Cardiac muscle cell (in vitro differentiated cells and primary cell): ENCODE measurements around the gene ALAS1. TPM values are rescaled to one million over a fixed set of nuclear protein-coding genes. Genes with fewer than 3 reads are reported as not detected.
"Not testable (repeated sequence)": the region's sequence is repeated elsewhere in the genome, so short reads cannot be mapped to it uniquely, and the experiment has no call there.

ENCODE experiments used
- DNase-seq, 2 donors: peaks; one replicate each; pipeline versions ENCODE4 v3.0.0 to v3.0.0-alpha.2; 2010 to 2017; ENCODE audit warnings: low read depth in 1 of 2, low spot score in 1 of 2
- H3K27ac ChIP-seq: fragments of 200-600 bp; sonication (generic); 2 replicates; pipeline ENCODE4 v1.5.1; 2016
- H3K27me3 ChIP-seq: fragments of 200-600 bp; sonication (generic); 2 replicates; pipeline ENCODE4 v1.6.0; 2016; ENCODE audit warnings: control low read depth
- H3K36me3 ChIP-seq: fragments of 200-600 bp; sonication (generic); 2 replicates; pipeline ENCODE4 v1.5.1; 2016; ENCODE audit warnings: control low read depth
- H3K4me1 ChIP-seq: fragments of 200-600 bp; sonication (generic); 2 replicates; pipeline ENCODE4 v1.8.1; 2017; ENCODE audit warnings: low read depth, mild to moderate bottlenecking, mixed run types
- H3K4me3 ChIP-seq: fragments of 200-600 bp; sonication (generic); 2 replicates; pipeline ENCODE4 v1.5.1; 2016; ENCODE audit warnings: mild to moderate bottlenecking
- H3K9me3 ChIP-seq: fragments of 200-600 bp; sonication (generic); 2 replicates; pipeline ENCODE4 v1.5.1; 2017; ENCODE audit warnings: low read depth, mild to moderate bottlenecking, control low read depth
- polyA plus RNA-seq: library from polyadenylated mRNA; unstranded; fragments of >200 nt; fragmentation: Nextera tagmentation; extraction: Ambion mirVana; gene quantifications from 2 replicates; pipeline ENCODE4 v1.2.1, GENCODE V29; 2016
- total RNA-seq: library from RNA; depleted of rRNA; stranded (reverse); fragments of >200 nt; gene quantifications from 2 replicates; pipeline ENCODE4 v1.2.3, GENCODE V29; 2016
- TF ChIP-seq, protein P1 (sequence below): IDR thresholded peaks from 2 replicates; pipeline ENCODE4 v1.5.1; 2012; ENCODE audit warnings: low read depth, mild to moderate bottlenecking, low read length

ALAS1 gene
- total RNA-seq, result 68.7 and 80.2 TPM in 2 replicates
- 76.5 and 88.7 TPM in 2 replicates for polyA plus RNA-seq

DNA sequence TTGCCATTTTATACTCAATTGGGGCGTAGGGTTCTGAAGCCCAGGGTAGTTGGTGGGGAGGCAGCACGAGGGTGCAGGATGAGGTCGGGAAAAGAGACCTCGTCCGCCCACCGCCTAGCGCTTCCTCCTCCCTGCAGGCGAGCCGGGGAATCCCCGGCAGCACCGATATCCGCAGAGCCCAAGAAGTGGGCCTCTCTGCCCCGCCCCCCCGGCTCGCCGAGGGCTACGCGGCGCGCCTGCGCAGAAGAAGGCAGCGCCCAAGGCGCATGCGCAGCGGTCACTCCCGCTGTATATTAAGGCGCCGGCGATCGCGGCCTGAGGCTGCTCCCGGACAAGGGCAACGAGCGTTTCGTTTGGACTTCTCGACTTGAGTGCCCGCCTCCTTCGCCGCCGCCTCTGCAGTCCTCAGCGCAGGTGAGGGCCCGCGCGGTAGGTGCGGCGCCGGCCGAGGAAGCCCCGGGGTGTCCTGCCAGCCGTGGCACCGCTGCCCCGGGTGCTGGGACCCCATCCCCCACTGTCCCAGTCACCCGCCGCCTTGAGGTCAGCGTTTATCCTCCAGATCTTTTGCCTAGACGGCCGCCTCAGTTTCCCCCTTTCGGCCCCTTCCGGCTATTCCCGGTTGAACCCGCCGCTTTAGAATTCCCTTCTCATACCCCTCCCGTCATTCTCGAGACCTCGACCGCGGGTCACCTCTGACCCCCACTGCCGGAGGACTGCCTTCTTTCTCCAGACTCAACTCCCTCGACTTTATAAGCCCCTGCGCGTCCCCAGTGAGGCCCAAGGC is at the start of gene ALAS1:
TSS of gene ALAS1 (plus strand) at position 319 of the 784 bp plus-strand sequence. CDS start 1,082 bp downstream, outside the sequence.
- Histone ChIP-seq H3K4me3 (peak within 1 kb of the TSS; percentile 85), H3K27ac (peak within 1 kb of the TSS; percentile 54), H3K9me3 (no peaks in the 10 kb centered on the region), H3K27me3 (no peaks in the 10 kb centered on the region), H3K36me3 (peaks cover 32% of the 10 kb centered on the region), H3K4me1 (peaks cover 6% of the 10 kb centered on the region)
- TF ChIP-seq, protein P1, sequence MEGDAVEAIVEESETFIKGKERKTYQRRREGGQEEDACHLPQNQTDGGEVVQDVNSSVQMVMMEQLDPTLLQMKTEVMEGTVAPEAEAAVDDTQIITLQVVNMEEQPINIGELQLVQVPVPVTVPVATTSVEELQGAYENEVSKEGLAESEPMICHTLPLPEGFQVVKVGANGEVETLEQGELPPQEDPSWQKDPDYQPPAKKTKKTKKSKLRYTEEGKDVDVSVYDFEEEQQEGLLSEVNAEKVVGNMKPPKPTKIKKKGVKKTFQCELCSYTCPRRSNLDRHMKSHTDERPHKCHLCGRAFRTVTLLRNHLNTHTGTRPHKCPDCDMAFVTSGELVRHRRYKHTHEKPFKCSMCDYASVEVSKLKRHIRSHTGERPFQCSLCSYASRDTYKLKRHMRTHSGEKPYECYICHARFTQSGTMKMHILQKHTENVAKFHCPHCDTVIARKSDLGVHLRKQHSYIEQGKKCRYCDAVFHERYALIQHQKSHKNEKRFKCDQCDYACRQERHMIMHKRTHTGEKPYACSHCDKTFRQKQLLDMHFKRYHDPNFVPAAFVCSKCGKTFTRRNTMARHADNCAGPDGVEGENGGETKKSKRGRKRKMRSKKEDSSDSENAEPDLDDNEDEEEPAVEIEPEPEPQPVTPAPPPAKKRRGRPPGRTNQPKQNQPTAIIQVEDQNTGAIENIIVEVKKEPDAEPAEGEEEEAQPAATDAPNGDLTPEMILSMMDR, result no peak
- DNase-seq, result peak; percentile 91 to 97

DNA sequence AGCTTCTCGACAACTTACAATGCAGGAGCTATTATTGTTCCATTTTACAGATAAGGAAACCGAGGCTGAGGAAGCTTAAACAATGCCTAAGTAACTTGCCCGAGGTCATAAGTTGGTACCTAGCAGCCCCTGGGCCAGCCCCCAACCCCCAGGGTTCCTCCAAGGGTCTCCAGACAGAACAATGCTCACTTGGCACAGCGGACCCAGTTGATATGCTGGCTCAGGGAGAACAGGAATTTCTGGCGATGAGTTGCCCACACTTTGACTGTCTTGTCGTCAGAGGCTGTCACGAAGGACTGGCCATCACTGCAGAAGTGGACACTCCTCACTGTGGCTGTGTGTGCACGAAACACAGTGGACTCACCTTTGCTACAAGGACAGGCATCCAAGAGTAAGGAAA is 48.9 kb upstream of the ALAS1 start:
- no peaks in the 10 kb centered on the region for H3K27me3 ChIP-seq
- peaks cover 1% of the 10 kb centered on the region for H3K4me1 ChIP-seq
- H3K9me3 ChIP-seq, result no peaks in the 10 kb centered on the region
- H3K4me3 ChIP-seq, result no peak overlapping the region
- DNase-seq, result no peak
- TF ChIP-seq, protein P1, result no peak
- no peak overlapping the region for H3K27ac ChIP-seq
- no peaks in the 10 kb centered on the region for H3K36me3 ChIP-seq

DNA sequence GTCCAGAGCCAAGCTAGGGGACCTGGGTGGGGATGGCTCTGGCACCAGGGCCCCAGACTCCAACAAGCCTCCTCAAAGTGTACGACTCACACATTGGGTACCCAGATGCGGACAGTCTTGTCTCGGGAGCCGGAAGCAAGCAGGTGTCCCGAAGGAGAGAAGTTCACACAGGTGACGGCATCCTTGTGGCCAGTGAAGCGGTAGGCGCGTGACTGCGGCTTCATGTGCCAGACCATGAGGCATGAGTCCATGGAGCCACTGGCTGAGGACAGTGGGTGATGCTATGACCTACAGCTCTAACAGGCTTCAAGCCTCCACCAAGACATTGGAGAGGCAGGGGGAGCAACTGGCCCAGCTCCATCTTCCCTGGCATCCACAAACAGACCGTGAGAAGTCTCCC is 48.2 kb upstream of the ALAS1 start:
- Histone ChIP-seq H3K4me3 (no peak overlapping the region), H3K27me3 (no peaks in the 10 kb centered on the region), H3K9me3 (no peaks in the 10 kb centered on the region), H3K36me3 (no peaks in the 10 kb centered on the region), H3K4me1 (no peaks in the 10 kb centered on the region), H3K27ac (no peak overlapping the region)
- DNase-seq, result no peak
- TF ChIP-seq, protein P1, result no peak

DNA sequence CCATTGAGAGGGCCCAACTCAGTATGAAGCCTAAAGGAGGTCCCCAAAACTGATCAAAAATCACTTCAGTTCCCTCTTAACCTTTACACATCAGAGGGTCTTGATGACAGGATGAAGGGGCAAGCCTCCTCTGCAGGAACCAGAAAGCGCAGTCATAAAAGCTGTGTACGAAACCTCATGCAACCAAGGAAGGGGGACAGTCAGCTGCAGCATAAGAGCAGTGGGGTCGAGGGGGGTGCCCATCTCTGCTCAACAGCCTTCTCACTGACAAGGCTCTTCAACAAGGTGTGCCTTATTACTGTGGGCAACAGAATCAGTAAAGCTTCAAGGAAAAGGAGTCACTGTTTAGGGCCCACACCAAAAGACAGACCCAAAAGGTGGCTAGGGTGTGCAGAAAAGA is 47.6 kb upstream of the ALAS1 start:
- no peaks in the 10 kb centered on the region for H3K9me3 ChIP-seq
- H3K27me3 ChIP-seq, result no peaks in the 10 kb centered on the region
- H3K4me3 ChIP-seq, result no peak overlapping the region
- no peaks in the 10 kb centered on the region for H3K36me3 ChIP-seq
- H3K27ac ChIP-seq, result no peak overlapping the region
- no peaks in the 10 kb centered on the region for H3K4me1 ChIP-seq
- TF ChIP-seq, protein P1, result no peak
- DNase-seq, result no peak

DNA sequence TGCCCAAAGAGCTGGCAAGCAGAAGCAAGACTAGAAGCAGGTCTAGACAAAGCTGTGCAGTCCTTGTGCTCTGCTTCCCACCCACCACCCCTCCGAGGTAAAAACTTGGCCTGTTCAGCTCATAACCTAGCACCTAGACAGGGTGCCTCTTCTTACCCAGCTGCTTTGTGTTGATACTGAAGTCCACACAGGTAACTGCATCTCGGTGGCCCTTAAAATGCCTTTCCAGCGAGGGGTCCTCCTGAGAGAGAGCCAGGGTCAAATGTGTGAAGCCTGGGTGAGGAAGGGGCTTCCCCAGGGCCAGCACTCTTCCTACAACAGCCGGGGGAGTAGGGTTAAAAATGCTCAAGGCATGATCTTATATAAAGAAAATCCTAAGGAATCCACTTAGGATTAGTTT is 47.1 kb upstream of the ALAS1 start:
- H3K9me3 ChIP-seq, result no peaks in the 10 kb centered on the region
- H3K36me3 ChIP-seq, result no peaks in the 10 kb centered on the region
- no peak overlapping the region for H3K4me3 ChIP-seq
- no peak overlapping the region for H3K27ac ChIP-seq
- no peaks in the 10 kb centered on the region for H3K27me3 ChIP-seq
- TF ChIP-seq, protein P1, result no peak
- H3K4me1 ChIP-seq, result no peaks in the 10 kb centered on the region
- DNase-seq, result no peak

DNA sequence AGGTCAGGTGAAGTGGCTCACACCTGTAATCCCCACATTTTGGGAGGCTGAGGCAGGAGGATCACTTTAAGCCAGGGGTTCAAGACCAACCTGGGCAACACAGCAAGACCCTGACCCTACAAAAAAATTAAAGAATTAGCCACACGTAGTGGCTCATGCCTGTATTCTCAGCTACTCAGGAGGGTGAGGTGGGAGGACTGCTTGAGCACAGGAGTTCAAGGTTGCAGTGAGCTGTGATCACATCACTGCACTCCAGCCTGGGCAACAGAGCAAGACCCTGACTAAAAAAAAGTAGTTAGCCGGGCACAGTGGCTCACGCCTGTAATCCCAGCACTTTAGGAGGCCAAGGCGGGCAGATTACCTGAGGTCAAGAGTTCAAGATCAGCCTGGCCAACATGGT is 46.0 kb upstream of the ALAS1 start:
- H3K27me3 ChIP-seq, H3K4me1 ChIP-seq, H3K4me3 ChIP-seq, DNase-seq, H3K36me3 ChIP-seq, H3K9me3 ChIP-seq, H3K27ac ChIP-seq: not testable (repeated sequence)
